SK-N-SH (cell line): ENCODE results near the gene DCBLD1. TPM values are rescaled to one million over a fixed set of nuclear protein-coding genes. Genes with fewer than 3 reads are reported as not detected.

Experiments used
- CTCF ChIA-PET: fragments of 300-600, 350-600 bp; formaldehyde crosslinking; extraction: SDS; loops from one replicate; lab custom pipeline; 2021; lab: Yijun Ruan, JAX
- POLR2A ChIA-PET: fragments of 350-600 bp; sonication (Branson Sonifier 250); formaldehyde crosslinking; extraction: SDS; loops from one replicate; lab custom pipeline; 2020; ENCODE audit warnings: antibody characterized with exemption, inconsistent platforms; lab: Yijun Ruan, JAX
- DNase-seq: peaks from one replicate; pipeline ENCODE4 v3.0.0; 2012
- H2AFZ ChIP-seq: fragments of 200-600 bp; sonication (generic); 2 replicates; pipeline ENCODE4 v1.8.1; 2016; ENCODE audit warnings: antibody characterized with exemption, mild to moderate bottlenecking, low read depth
- H3F3A ChIP-seq: fragments of 200-600 bp; sonication (generic); replicated peaks from 2 replicates; pipeline ENCODE3; 2016; ENCODE audit warnings: antibody characterized with exemption, mild to moderate bottlenecking; ENCODE audit not compliant: insufficient read depth
- H3K27ac ChIP-seq, 2 experiments: fragments of 200-500 bp in 1 of 2; fragments of 200-600 bp in 1 of 2; sonication (Bioruptor generic) in 1 of 2; sonication (generic), shearing (Covaris generic) in 1 of 2; 2 replicates each; pipeline versions ENCODE4 v1.5.1 to v1.6.1; 2014 to 2016; ENCODE audit warnings: low read depth in 2 of 2, inconsistent platforms in 1 of 2, low read length in 1 of 2, mild to moderate bottlenecking in 1 of 2, mixed read lengths in 1 of 2
- H3K27me3 ChIP-seq: fragments of 200-600 bp; sonication (generic), shearing (Covaris generic); 2 replicates; pipeline ENCODE4 v1.6.1; 2016; ENCODE audit warnings: mixed run types; ENCODE audit not compliant: insufficient read depth
- H3K36me3 ChIP-seq, 2 experiments: fragments of 200-500 bp in 1 of 2; fragments of 200-600 bp in 1 of 2; sonication (Bioruptor generic) in 1 of 2; sonication (generic) in 1 of 2; replicated peaks in 1 of 2; 2 replicates each; pipeline versions ENCODE3 to v1.5.1; 2014 to 2016; ENCODE audit warnings: low read length in 1 of 2, mild to moderate bottlenecking in 1 of 2; ENCODE audit not compliant: insufficient read depth in 2 of 2, control insufficient read depth in 1 of 2
- H3K4me1 ChIP-seq, 2 experiments: fragments of 200-500 bp in 1 of 2; fragments of 200-600 bp in 1 of 2; sonication (Bioruptor generic) in 1 of 2; sonication (generic), shearing (Covaris generic) in 1 of 2; 2 replicates each; pipeline versions ENCODE4 v1.5.1 to v1.6.1; 2014 to 2016; ENCODE audit warnings: low read depth in 1 of 2, low read length in 1 of 2, mixed run types in 1 of 2; ENCODE audit not compliant: insufficient read depth in 2 of 2, control insufficient read depth in 1 of 2
- H3K4me2 ChIP-seq: fragments of 200-600 bp; sonication (generic), shearing (Covaris generic); 2 replicates; pipeline ENCODE4 v1.6.1; 2017; ENCODE audit warnings: mixed run types
- H3K4me3 ChIP-seq, 2 experiments: fragments of 200-500 bp in 1 of 2; fragments of 200-600 bp in 1 of 2; sonication (Bioruptor generic) in 1 of 2; sonication (generic), shearing (Covaris generic) in 1 of 2; 2 replicates each; pipeline versions ENCODE4 v1.5.1 to v1.8.1; 2014 to 2016; ENCODE audit warnings: low read depth in 2 of 2, inconsistent platforms in 1 of 2, low read length in 1 of 2, mild to moderate bottlenecking in 1 of 2, mixed read lengths in 1 of 2, moderate library complexity in 1 of 2
- H3K79me2 ChIP-seq: fragments of 200-600 bp; sonication (generic); 2 replicates; pipeline ENCODE4 v1.8.1; 2017; ENCODE audit warnings: mild to moderate bottlenecking; ENCODE audit not compliant: insufficient read depth
- H3K9ac ChIP-seq: fragments of 200-600 bp; sonication (generic); 2 replicates; pipeline ENCODE4 v1.6.1; 2017; ENCODE audit warnings: mixed run types
- H3K9me2 ChIP-seq: fragments of 200-600 bp; sonication (generic); 2 replicates; pipeline ENCODE4 v1.6.1; 2017; ENCODE audit warnings: mixed run types
- H3K9me3 ChIP-seq: fragments of 200-600 bp; sonication (generic); 2 replicates; pipeline ENCODE4 v1.6.1; 2017; ENCODE audit warnings: mixed run types, mild to moderate bottlenecking, moderate library complexity
- H4K20me1 ChIP-seq: fragments of 200-600 bp; sonication (generic); 2 replicates; pipeline ENCODE4 v1.6.1; 2017; ENCODE audit warnings: mild to moderate bottlenecking, mixed run types; ENCODE audit not compliant: insufficient read depth
- ELF1 ChIP-seq: IDR thresholded peaks from 2 replicates; pipeline ENCODE4 v1.4.0; 2012
- EP300 ChIP-seq, 2 experiments: IDR thresholded peaks; 2 replicates each; pipeline versions ENCODE4 v1.4.0 to v1.6.1; 2012; ENCODE audit warnings: borderline replicate concordance in 1 of 2, low read depth in 1 of 2, low read length in 1 of 2
- FOSL2 ChIP-seq: IDR thresholded peaks from 2 replicates; pipeline ENCODE4 v1.4.0; 2012; ENCODE audit warnings: low read depth, mild to moderate bottlenecking, moderate library complexity, borderline replicate concordance
- FOXM1 ChIP-seq: IDR thresholded peaks from 2 replicates; pipeline ENCODE4 v1.4.0; 2012; ENCODE audit warnings: low read depth, mild to moderate bottlenecking
- GATA2 ChIP-seq: sonication (generic); formaldehyde crosslinking; IDR thresholded peaks from 2 replicates; pipeline ENCODE4 v1.5.0; 2020; ENCODE audit warnings: mild to moderate bottlenecking, missing genetic modification reagents
- IRF3 ChIP-seq: fragments of 150-350 bp; IDR thresholded peaks from 2 replicates; pipeline ENCODE4 v1.6.1; 2016; ENCODE audit warnings: mild to moderate bottlenecking, low read depth, low read length
- JUND ChIP-seq: IDR thresholded peaks from 2 replicates; pipeline ENCODE4 v1.4.0; 2012
- MEF2A ChIP-seq: IDR thresholded peaks from 2 replicates; pipeline ENCODE4 v1.4.0; 2012; ENCODE audit warnings: low read depth, borderline replicate concordance
- NFIC ChIP-seq: IDR thresholded peaks from 2 replicates; pipeline ENCODE4 v1.4.0; 2012; ENCODE audit warnings: borderline replicate concordance
- NRF1 ChIP-seq: IDR thresholded peaks from 2 replicates; pipeline ENCODE4 v1.6.1; 2012; ENCODE audit warnings: low read depth, mild to moderate bottlenecking, low read length
- POLR2AphosphoS5 ChIP-seq: IDR thresholded peaks from 2 replicates; pipeline ENCODE4 v1.6.1; 2012; ENCODE audit warnings: low read depth, low read length
- RAD21 ChIP-seq: IDR thresholded peaks from 2 replicates; pipeline ENCODE4 v1.6.1; 2012; ENCODE audit warnings: mild to moderate bottlenecking, low read length
- RXRA ChIP-seq: IDR thresholded peaks from 2 replicates; pipeline ENCODE4 v1.4.0; 2012; ENCODE audit warnings: low read depth, mild to moderate bottlenecking, borderline replicate concordance
- SMC3 ChIP-seq: IDR thresholded peaks from 2 replicates; pipeline ENCODE4 v1.6.1; 2012; ENCODE audit warnings: low read depth, low read length, improper control_type of control experiment
- TCF12 ChIP-seq: IDR thresholded peaks from 2 replicates; pipeline ENCODE4 v1.4.0; 2012
- USF1 ChIP-seq: IDR thresholded peaks from 2 replicates; pipeline ENCODE4 v1.4.0; 2012; ENCODE audit warnings: low read depth, borderline replicate concordance
- WGBS: methylation state at CpG from one replicate; pipeline ENCODE4 v1.1.6; 2017; ENCODE audit warnings: low lambda C conversion rate; 5-methylcytosine and 5-hydroxymethylcytosine counted together
- polyA plus RNA-seq, 3 experiments: library from polyadenylated mRNA; depleted of rRNA; stranded (reverse); fragments of >200 nt; gene quantifications; 2 replicates each; pipeline ENCODE4 v1.2.3, GENCODE V29; 2012
- TF ChIP-seq, protein P1 (sequence below): IDR thresholded peaks from 2 replicates; pipeline ENCODE4 v1.4.0; 2012; ENCODE audit warnings: low read depth
- TF ChIP-seq, protein P2 (sequence below): IDR thresholded peaks from 2 replicates; pipeline ENCODE4 v1.4.0; 2012; ENCODE audit warnings: low read depth, borderline replicate concordance

DCBLD1 gene
- polyA plus RNA-seq, 1 of the 3 experiments (the other 2 are of a cell fraction) = 82.2 TPM

GRCh38 chr6:117469356-117469755 lies 13.1 kb upstream of the DCBLD1 start:
- TF ChIP-seq, protein P1, sequence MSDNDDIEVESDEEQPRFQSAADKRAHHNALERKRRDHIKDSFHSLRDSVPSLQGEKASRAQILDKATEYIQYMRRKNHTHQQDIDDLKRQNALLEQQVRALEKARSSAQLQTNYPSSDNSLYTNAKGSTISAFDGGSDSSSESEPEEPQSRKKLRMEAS = no peak
- TF ChIP-seq FOXM1 (no peak), FOSL2 (no peak), RAD21 (no peak), TCF12 (no peak), SMC3 (no peak), EP300 (IDR thresholded peaks at IDR 0.05; ENCODE audit: borderline replicate concordance in 1 of 2, low read depth in 1 of 2, low read length in 1 of 2) (no peak), NFIC (no peak), USF1 (no peak), POLR2AphosphoS5 (no peak), NRF1 (no peak), IRF3 (no peak), JUND (no peak), RXRA (no peak), MEF2A (no peak)
- TF ChIP-seq, protein P2, sequence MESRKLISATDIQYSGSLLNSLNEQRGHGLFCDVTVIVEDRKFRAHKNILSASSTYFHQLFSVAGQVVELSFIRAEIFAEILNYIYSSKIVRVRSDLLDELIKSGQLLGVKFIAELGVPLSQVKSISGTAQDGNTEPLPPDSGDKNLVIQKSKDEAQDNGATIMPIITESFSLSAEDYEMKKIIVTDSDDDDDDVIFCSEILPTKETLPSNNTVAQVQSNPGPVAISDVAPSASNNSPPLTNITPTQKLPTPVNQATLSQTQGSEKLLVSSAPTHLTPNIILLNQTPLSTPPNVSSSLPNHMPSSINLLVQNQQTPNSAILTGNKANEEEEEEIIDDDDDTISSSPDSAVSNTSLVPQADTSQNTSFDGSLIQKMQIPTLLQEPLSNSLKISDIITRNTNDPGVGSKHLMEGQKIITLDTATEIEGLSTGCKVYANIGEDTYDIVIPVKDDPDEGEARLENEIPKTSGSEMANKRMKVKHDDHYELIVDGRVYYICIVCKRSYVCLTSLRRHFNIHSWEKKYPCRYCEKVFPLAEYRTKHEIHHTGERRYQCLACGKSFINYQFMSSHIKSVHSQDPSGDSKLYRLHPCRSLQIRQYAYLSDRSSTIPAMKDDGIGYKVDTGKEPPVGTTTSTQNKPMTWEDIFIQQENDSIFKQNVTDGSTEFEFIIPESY = no peak
- no peaks in the 10 kb centered on the region for H3K9me2 ChIP-seq
- WGBS = 45% methylated on average over 4 of the region's 4 CpGs
- ChIA-PET POLR2A (no interaction called here), CTCF (interaction anchor here (2.7 kb wide), 1 partner anchor 20 kb away, joined by 8 read pairs; no protein-coding TSS in a partner anchor)
- H3F3A ChIP-seq = peaks cover 11% of the 10 kb centered on the region
- DNase-seq = no peak
- no peak overlapping the region for H3K9ac ChIP-seq
- H4K20me1 ChIP-seq = no peaks in the 10 kb centered on the region
- no peaks in the 10 kb centered on the region for H3K9me3 ChIP-seq
- peaks cover 0 to 8% of the 10 kb centered on the region in 2 experiments; a peak in 2 of 4 replicates for H3K4me1 ChIP-seq
- no peaks in the 10 kb centered on the region for H3K36me3 ChIP-seq
- no peaks in the 10 kb centered on the region for H3K27me3 ChIP-seq
- H3K4me2 ChIP-seq = no peak overlapping the region
- no peak overlapping the region for H3K27ac ChIP-seq
- no peak overlapping the region for H2AFZ ChIP-seq
- no peak overlapping the region for H3K4me3 ChIP-seq
- H3K79me2 ChIP-seq = no peaks in the 10 kb centered on the region

- Histone ChIP-seq H3K4me3 (no peak overlapping the region), H3F3A (peaks cover 7% of the 10 kb centered on the region), H3K9me3 (no peaks in the 10 kb centered on the region), H4K20me1 (no peaks in the 10 kb centered on the region), H3K36me3 (no peaks in the 10 kb centered on the region), H3K4me2 (no peak overlapping the region), H3K79me2 (no peaks in the 10 kb centered on the region), H3K27ac (no peak overlapping the region), H3K9me2 (no peaks in the 10 kb centered on the region)
- ChIA-PET POLR2A (no interaction called here), CTCF (no interaction called here)
- no peak for DNase-seq
- WGBS = 56% methylated on average over 3 of the region's 3 CpGs
- TF ChIP-seq ELF1 = no peak
- TF ChIP-seq GATA2 (CRISPR knock-in tag) = no peak
- TF ChIP-seq, protein P2 = no peak
- TF ChIP-seq, all 33 proteins: peak for 0
- Histone ChIP-seq H3K27me3 (no peaks in the 10 kb centered on the region), H2AFZ (no peak overlapping the region), H3K4me1 (peaks cover 0 to 5% of the 10 kb centered on the region in 2 experiments; a peak in 1 of 4 replicates), H3K9ac (no peak overlapping the region)
Measured at GRCh38 chr6:117469791-117470190, 12.7 kb upstream of the DCBLD1 start.
